Measurements from ENCODE around the gene FBLN7.
A peak's percentile ranks its signal among the peaks of the same experiment; 100 is the strongest.
"Not testable (repeated sequence)": the region's sequence is repeated elsewhere in the genome, so short reads cannot be mapped to it uniquely, and the experiment has no call there.

The FBLN7 gene, protein sequence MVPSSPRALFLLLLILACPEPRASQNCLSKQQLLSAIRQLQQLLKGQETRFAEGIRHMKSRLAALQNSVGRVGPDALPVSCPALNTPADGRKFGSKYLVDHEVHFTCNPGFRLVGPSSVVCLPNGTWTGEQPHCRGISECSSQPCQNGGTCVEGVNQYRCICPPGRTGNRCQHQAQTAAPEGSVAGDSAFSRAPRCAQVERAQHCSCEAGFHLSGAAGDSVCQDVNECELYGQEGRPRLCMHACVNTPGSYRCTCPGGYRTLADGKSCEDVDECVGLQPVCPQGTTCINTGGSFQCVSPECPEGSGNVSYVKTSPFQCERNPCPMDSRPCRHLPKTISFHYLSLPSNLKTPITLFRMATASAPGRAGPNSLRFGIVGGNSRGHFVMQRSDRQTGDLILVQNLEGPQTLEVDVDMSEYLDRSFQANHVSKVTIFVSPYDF

GRCh38 chr2:112138159-112139032 lies at the start of gene FBLN7:
Gene FBLN7 (plus strand): TSS chr2:112138385. CDS start chr2:112138656, 271 bp downstream.
- DNase-seq = no peak

DNA sequence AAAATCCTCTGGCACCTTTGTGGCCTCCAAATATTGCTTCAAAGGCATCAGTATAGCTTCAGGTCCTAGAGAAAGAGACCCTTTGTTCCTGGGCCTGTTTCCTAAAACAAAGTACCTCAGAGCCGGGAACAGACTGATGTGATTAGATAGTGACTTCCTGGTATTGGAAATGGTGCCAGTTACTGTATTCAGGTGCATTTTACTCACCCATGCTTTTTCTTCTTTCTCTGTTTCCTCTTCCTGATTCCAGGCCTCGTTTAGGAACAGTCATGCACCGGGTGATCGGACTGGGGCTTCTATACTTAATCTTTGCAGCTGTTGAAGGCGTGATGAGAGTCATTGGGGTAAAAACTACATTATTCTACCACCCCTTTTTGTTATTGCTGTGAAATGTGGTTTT lies 48.8 kb upstream of the FBLN7 start:
- DNase-seq = no peak

DNA sequence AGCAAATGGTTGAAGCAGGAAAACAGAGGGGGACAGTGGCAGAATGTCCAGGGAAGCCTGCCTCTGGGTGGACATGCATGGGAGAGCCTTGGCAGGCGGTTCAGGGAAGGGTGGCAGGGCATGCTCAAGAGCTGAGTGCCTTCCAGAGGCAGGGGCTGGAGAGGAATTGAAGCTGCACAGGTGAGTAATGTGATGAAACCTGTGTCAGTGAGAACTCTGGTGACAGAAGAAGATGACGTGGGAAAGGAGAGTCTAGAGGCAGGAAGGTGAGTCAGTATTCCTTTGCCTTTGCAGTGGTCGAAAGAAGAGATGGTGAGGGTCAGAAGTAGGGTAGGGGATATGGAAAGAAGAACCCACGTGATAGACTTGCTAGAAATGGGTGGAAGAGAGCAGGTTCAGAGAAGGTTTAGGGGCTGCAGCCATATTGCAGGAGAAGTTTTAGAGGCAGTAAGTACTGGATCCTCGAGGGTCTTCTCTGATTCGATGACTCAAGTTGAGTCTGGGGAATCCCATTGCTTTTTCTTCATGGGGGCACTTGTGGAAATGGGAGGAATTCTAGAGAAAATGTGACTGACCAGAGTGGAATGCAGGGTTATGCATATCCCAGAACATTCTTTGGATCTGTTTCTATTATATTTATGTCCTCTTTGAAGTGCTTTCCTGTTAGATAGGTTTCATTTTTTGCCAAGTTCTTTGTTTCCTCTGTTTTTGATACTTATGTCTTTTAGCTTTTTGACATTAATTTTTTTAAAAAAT lies 45.7 kb upstream of the FBLN7 start:
- peak; percentile 11 for DNase-seq

- no peak for DNase-seq
Observed at GRCh38 chr2:112093216-112093615, 45.0 kb upstream of the FBLN7 start.

DNA sequence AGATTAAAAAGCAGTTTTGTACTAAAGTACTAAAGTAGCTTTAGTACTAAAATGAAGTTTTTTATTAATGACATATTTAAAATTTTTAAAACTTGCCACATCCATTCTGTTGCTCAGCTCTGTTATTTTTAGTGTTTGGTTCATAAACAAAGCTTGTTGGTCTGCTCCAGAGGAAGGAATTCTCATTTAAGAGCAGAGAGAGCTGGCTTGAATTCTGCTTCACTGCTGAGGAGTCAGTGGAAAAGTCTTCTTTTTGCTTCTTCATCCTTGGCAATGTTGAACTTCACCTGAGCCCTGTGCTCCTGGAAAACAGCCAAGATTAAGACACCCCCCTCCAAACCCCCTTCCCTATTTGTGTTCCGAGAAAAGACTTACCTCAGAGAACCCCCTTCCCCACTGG lies 42.5 kb upstream of the FBLN7 start:
- DNase-seq = no peak

DNA sequence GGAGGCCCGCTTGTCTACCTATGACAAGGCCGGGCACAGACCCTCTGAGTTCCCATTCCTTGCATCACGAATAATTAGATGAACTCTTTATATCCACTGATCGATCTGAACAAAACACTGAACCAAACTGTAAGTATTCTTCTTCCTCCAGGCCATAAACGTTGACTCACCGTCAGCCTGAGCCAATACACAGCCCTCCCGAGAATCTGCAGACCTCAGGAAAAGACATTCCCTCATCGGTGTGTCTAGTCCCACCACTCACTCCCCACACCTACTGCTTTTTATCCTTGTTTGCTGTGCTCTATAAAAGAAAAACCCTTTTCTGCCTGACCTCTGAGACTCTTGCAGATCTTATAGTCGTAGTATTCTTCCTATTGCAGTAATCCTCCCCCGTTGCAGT lies 42.1 kb upstream of the FBLN7 start:
- DNase-seq = no peak

DNA sequence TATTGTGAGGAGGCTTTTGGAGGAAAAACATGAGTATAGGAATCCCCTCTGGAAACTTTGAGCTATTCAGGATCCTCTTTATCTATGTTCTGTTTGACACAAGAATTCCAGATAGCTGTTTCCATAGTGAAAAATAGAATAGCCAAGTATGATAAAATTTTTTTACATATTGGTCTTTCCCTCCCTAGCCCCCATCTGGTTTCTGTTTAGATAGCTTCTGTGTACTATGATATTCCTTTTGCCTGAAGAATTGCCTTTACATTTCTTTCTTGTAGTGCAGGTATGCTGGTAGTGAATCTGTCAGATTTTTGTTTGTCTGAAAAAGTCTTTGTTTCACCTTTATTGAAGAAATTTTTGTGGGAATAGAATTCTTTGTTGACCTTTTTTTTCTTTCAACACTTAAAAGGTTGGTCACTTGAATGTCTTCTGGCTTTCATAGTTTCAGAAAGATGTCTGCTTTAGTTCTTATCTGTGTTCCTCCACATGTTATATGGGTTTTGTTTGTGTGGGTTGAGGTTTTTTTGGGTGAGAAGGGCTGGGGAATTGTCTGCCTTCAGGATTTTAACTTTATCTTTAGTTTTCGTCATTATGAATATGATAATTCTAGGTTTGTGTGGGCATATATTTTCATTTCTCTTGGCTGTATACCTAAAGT lies 29.9 kb upstream of the FBLN7 start:
- no peak for DNase-seq

GRCh38 chr2:112109278-112109677 lies 28.9 kb upstream of the FBLN7 start:
- no peak for DNase-seq

GRCh38 chr2:112110966-112111365 lies 27.2 kb upstream of the FBLN7 start:
- DNase-seq = no peak

DNA sequence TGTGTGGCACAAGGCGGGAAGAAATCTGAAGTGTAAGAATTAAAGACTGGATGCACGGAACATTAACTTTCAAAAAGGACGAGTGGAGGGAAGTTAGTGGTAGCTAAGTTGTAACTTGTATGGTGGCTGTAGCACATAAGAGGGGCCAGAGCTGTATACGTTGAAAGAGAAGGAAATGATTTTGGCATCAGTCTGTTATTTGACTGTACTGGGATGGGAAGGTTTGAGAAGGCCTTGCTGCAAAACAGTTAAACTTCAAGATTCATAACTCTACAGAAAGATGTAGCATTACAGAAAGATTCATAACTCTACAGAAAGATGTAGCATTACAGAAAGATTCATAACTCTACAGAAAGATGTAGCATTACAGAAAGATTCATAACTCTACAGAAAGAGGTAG lies 24.8 kb upstream of the FBLN7 start:
- not testable (repeated sequence) for DNase-seq

- DNase-seq = no peak
Observed at GRCh38 chr2:112118148-112118547, 20.0 kb upstream of the FBLN7 start.

DNA sequence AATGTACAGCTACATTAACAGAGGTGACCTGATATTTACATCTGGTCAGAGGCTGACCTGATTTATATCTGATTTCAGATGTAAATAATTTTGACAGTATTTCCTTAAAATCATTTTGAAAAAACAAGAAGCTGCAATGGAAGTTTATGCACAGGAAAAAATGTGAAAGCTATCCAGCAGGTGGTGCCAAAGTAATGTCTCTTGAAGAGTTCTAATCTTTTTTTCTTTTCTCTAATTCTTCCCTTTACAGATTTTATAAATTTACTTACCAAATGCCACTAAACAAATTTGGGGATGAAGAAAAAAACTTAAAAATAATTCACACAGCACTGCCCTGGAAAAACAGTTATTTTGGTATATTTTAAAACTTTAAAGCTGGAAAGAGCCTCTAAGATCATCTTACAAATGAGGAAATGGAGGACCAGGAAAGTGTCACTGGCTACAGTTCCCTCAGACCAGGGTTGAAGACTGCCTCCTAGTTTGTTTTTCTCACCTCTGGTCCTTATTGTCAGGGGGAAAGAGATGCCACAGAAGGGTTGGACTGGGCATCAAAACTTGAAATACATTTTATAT lies 16.4 kb upstream of the FBLN7 start:
- peak; percentile 49 for DNase-seq

DNA sequence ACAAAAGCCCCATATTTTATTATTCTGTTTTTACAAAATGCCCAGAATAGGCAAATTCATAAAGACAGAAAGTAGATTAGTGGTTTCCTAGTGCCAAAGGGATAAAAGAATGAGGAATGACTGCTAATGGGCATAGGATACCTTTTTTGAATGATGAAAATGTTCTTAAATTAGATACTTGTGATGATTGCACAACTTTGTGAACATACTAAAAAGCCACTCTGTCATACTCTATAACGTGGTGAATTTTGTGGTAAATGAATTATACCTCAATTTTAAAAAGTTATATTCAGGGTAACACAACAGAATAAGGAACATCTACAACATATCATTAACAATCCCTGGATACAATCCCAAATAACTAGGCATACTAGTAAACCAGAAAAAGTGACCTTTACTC lies 9.1 kb upstream of the FBLN7 start:
- no peak for DNase-seq

GRCh38 chr2:112133344-112133743 lies 4.8 kb upstream of the FBLN7 start:
- DNase-seq = no peak

DNA sequence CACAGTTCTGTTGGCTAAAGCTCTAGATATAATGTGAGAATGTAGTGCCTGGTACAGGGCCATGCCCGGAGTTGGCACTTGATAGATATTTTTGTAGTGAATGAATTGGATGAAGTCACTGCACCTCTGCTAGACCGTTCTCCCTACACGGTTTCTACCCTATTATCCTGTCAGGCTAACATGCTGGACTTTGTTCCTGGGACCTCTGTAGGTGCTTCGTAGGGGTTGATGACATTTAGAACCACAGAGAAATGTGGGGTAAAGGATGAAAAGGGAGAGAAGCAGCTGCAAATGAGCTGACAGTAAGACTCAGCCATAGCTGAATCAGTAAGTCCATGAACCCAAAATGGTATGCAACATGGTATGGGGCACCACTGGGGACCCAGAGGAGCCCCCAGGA lies 4.1 kb upstream of the FBLN7 start:
- DNase-seq = no peak

DNA sequence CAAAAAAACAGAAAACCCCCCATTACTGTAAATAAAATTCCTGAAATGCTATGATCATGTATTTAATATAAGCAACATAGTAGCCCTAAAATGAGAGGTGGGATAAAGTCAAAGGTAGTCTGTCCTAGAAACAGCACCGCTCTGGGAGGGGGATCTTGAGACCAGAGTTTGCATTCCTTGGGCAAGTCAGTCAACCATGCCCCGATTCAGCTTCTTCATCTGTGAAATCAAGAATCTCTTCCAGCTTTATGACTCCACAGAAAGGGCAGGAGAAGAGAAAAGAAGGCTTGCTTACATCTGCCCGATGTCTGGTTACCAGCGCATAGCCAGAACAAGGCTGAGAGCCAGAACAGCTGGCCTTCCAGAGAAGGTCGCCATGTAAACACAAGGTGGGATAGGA lies 2.1 kb upstream of the FBLN7 start:
- no peak for DNase-seq

DNA sequence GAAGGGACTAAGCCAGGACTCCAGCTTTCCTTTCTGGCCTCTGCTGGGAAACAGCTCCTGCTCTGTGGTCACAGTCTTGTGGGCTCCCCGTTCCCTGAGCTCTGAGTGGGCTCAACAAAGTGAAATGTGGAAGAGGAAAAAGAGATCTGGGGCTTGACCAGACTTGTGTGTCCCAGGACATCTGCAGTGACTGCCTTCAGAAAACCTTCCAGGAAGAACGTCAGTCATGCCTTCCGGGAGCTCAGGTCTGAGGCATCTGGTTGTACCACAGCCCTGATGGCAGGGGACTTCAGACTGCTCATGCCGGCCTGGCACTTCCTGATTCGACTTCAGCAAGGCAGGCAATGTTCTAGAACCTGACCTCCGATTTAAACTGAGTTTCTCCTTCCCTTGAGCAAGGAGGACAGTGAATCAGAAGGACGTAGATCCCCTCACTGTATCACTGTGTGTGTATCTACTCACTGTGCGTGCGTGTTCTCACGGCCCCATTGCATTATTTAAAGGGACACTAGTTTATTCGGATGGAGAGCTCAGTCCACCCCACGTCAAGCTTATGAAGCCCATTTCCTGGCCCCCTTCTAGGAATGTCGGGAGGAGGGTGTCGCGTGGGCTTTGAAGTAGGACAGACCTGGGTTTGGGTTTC lies 548 bp upstream of the FBLN7 start:
- peak; percentile 28 for DNase-seq

DNA sequence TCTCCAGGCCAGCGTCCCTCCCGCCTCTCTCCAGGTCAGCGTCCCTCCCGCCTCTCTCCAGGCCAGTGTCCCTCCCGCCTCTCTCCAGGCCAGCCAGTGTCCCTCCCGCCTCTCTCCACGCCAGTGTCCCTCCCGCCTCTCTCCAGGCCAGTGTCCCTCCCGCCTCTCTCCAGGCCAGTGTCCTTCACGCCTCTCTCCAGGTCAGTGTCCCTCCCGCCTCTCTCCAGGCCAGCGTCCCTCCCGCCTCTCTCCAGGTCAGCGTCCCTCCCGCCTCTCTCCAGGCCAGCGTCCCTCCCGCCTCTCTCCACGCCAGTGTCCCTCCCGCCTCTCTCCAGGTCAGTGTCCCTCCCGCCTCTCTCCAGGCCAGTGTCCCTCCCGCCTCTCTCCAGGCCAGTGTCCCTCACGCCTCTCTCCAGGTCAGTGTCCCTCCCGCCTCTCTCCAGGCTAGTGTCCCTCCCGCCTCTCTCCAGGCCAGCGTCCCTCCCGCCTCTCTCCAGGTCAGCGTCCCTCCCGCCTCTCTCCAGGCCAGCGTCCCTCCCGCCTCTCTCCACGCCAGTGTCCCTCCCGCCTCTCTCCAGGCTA lies 939 bp downstream of the FBLN7 start:
- not testable (repeated sequence) for DNase-seq

DNA sequence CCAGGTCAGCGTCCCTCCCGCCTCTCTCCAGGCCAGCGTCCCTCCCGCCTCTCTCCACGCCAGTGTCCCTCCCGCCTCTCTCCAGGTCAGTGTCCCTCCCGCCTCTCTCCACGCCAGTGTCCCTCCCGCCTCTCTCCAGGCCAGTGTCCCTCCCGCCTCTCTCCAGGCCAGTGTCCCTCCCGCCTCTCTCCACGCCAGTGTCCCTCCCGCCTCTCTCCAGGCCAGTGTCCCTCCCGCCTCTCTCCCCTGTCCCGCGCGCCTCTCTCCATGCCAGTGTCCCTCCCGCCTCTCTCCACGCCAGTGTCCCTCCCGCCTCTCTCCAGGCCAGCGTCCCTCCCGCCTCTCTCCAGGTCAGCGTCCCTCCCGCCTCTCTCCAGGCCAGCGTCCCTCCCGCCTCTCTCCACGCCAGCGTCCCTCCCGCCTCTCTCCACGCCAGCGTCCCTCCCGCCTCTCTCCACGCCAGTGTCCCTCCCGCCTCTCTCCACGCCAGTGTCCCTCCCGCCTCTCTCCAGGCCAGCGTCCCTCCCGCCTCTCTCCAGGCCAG lies 1.5 kb downstream of the FBLN7 start:
- DNase-seq = not testable (repeated sequence)

DNA sequence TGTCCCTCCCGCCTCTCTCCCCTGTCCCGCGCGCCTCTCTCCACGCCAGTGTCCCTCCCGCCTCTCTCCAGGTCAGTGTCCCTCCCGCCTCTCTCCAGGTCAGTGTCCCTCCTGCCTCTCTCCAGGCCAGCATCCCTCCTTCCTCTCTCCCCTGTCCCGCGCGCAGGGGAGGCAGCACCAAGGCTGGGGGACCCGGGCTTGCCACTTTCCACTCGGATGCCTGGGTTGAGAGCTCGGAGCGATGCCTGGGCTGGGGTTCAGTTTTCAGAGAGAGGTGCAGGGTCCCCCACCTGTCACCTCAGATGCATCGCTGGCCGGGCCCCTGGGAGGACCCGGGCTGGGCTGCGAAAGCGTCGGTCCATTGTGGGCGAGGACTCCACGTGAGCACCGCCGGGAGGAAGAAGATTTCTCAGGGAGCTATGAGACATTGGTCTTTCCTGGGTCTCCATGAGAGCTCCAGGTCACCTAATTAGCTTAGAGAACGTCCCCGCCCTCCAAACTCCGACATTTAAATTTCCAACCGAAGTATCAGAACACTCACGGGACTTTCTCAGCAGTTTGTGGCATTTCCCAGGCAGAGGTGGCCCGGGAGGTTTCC lies 2.1 kb downstream of the FBLN7 start:
- no peak for DNase-seq
